Uterus (tissue), 2 donors: ENCODE results near the gene CD200R1.

Experiments used
- POLR2A ChIP-seq, 2 donors: fragments of 450-650 bp; IDR thresholded peaks; one replicate each; pipeline ENCODE4 v1.6.1; 2016; ENCODE audit warnings: antibody characterized with exemption in 2 of 2, mild to moderate bottlenecking in 1 of 2, moderate library complexity in 1 of 2
- TF ChIP-seq, protein P1 (sequence below), 4 experiments: fragments of 200-600 bp in 2 of 4; fragments of 450-650 bp in 2 of 4; sonication (generic) in 2 of 4; IDR thresholded peaks; one replicate each; pipeline ENCODE4 v1.5.1; 2016 to 2019; ENCODE audit warnings: antibody characterized with exemption in 4 of 4, mild to moderate bottlenecking in 2 of 4, moderate library complexity in 1 of 4

DNA sequence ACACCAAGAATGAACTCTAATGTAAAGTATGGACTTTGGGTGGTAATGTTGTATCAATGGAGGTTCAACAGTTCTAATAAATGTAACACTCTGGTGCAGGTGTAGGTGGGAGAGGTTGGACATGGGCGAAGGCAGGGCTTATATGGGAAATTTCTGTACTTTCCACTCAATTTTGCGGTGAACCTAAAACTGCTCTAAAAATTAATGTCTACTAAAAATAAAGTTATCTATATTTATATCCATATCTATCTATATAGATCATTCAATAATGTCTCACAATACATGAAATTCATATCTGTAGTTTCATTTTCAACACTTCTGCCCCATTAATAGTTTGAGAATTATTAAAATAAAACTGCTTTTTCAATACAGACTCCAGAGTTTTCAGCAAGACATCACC is 49.3 kb downstream of the CD200R1 start:
- no peak for TF ChIP-seq POLR2A (IDR thresholded peaks at IDR 0.05)
- TF ChIP-seq, protein P1, sequence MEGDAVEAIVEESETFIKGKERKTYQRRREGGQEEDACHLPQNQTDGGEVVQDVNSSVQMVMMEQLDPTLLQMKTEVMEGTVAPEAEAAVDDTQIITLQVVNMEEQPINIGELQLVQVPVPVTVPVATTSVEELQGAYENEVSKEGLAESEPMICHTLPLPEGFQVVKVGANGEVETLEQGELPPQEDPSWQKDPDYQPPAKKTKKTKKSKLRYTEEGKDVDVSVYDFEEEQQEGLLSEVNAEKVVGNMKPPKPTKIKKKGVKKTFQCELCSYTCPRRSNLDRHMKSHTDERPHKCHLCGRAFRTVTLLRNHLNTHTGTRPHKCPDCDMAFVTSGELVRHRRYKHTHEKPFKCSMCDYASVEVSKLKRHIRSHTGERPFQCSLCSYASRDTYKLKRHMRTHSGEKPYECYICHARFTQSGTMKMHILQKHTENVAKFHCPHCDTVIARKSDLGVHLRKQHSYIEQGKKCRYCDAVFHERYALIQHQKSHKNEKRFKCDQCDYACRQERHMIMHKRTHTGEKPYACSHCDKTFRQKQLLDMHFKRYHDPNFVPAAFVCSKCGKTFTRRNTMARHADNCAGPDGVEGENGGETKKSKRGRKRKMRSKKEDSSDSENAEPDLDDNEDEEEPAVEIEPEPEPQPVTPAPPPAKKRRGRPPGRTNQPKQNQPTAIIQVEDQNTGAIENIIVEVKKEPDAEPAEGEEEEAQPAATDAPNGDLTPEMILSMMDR (IDR thresholded peaks at IDR 0.05) = no peak
